Vagina (tissue), 2 donors: ENCODE results near the gene DGKI.

Experiments used
- CTCF ChIP-seq, 3 experiments: fragments of 450-650 bp in 2 of 3; fragments of 200-600 bp in 1 of 3; sonication (generic) in 1 of 3; IDR thresholded peaks; one replicate each; pipeline ENCODE4 v1.5.1; 2017 to 2019; ENCODE audit warnings: antibody characterized with exemption in 3 of 3, mild to moderate bottlenecking in 2 of 3, moderate library complexity in 2 of 3
- POLR2A ChIP-seq, 2 donors: fragments of 450-650 bp; IDR thresholded peaks; one replicate each; pipeline ENCODE4 v1.6.1; 2017; ENCODE audit warnings: antibody characterized with exemption in 2 of 2, mild to moderate bottlenecking in 2 of 2, moderate library complexity in 2 of 2
- POLR2AphosphoS5 ChIP-seq, 2 donors: sonication (generic); formaldehyde crosslinking; IDR thresholded peaks; one replicate each; pipeline ENCODE4 v1.9.0; 2017; ENCODE audit warnings: antibody characterized with exemption in 2 of 2, mild to moderate bottlenecking in 2 of 2, low read depth in 1 of 2; ENCODE audit not compliant: insufficient read depth in 1 of 2

- no peak for TF ChIP-seq CTCF (IDR thresholded peaks at IDR 0.05)
- TF ChIP-seq POLR2A (IDR thresholded peaks at IDR 0.05), result no peak
- TF ChIP-seq POLR2AphosphoS5 (IDR thresholded peaks at IDR 0.05; ENCODE audit: insufficient read depth in 1 of 2, low read depth in 1 of 2), result no peak
These were observed 39.5 kb upstream of the DGKI start for GRCh38 chr7:137886281-137886680.
